HG03064 (cell line): Measurements from ENCODE around the gene GABRB1.
"Not testable (repeated sequence)": the region's sequence is repeated elsewhere in the genome, so short reads cannot be mapped to it uniquely, and the experiment has no call there.

ENCODE experiments used
- ATAC-seq: cut with Tn5 transposase; IDR thresholded peaks from one replicate; pipeline ENCODE4 v1.9.1; 2021; ENCODE audit warnings: low read depth; ENCODE audit not compliant: unreplicated experiment

Gene GABRB1

DNA sequence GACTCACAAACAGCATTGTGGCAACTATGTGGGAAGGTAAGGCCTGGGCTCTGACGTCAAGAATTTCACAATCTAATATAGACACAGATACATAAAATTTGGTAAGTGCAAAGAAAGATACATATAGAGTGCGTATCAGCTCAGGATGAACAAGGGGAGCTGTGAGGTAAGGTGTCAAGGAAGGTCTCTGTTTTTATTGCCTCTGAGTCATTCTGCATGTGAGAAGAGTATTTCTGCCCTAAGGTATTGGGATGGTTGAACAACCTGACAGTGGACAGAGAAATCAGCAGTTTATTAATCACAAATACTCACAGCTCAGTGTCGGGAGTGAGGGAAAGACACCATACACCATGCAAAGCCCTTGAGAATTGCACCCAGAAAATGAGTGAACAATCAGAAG, 342.3 kb downstream of the GABRB1 start:
- ATAC-seq, result no peak

DNA sequence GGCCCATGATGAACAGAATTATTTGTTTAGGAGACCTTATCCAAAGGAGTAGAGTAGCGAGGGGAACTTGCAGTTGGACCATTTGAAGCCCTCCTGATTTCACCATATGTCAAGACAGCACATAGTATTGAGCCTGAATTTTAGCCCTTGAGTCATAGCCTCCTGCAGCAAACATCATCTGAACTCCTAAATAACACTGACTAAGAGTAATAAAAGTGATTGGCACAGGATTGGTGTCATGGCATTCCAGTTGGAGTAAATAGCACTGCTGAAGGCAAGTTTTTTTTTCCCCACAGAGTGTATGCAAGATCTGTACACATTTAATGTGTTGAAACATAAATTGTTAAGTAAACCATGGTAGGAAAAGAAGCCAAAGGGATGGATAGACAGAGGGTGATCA, 343.1 kb downstream of the GABRB1 start:
- no peak for ATAC-seq

DNA sequence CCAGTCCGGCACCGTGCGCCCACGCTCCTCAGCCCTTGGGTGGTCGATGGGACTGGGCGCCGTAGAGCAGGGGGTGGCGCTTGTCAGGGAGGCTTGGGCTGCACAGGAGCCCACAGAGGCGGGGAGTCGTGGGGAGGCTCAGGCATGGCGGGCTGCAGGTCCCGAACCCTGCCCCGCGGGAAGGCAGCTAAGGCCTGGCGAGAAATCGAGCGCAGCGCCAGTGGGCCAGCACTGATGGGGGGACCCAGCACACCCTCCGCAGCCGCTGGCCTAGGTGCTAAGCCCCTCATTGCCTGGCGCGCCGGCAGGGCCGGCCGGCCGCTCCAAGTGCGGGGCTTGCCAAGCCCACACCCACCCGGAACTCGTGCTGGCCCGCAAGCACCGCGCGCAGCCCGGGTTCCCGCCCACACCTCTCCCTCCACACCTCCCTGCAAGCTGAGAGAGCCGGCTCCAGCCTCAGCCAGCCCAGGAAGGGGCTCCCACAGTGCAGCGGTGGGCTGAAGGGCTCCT, 346.7 kb downstream of the GABRB1 start:
- ATAC-seq, result not testable (repeated sequence)

DNA sequence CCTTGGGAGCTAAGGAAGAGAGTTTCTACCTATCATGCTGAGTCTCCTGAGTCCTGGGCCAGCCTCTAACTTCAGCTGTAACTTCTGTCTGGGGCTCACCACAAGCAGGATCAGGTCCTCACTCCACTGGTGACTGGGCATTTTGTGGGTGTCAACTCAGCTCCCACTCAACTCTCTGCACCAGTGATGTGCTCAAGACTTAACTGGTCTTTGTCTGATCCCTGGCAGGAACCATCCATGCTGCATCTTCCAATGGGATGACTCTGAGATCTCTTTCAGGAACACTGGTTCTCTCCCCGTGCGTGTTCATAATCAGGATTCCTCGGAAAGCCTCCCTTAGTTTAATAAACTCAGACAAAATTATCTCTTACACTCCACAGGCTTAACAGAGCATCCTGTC, 349.8 kb downstream of the GABRB1 start:
- no peak for ATAC-seq

DNA sequence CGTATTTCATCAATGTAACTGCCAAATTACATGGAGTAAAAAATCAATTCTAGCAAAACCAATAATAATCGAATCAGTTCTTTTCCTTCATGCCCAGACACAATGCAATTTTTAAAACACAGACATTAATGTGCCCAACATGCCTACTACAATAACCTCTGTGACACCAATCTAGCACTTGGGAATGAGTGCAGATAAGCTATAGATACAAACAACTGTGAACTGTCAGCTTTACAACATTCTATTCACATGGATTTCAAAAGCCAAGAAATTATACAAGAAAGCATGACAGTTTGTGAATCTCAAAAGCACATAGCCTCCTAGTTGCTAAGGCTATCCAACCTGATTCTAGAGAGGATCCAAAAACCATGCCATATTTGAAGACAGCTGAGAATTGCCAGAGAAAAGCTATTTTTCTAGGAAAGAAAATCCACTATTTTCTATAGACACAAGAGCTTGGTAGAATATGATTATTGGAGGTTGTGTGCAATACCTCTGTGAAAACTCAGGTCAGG, 351.5 kb downstream of the GABRB1 start:
- no peak for ATAC-seq

DNA sequence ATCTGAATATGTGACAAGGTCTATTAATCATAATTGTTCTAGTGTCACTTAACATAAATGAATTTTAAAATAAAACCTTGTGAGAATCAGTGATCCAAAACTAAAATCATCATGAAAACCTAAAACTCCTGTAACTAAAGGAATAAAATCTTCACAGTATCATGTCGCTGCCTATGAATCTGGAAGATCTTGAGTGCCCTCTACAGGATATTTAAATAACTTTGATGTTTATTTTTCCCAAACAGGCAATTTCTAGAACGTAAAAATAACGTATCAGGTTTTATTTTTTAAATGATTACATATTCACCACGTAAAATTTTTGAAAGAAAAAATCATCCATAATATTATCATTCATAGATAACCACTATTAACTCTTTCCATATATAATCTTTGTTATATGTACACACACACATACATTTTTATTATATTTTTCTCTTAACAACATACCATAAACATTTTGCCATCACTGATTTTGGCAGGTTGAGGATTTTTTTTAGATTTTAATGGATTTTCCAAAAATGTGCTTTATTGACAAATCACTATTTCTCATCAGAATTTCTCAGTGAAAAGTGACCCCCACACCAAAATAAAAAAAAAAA, 352.6 kb downstream of the GABRB1 start:
- no peak for ATAC-seq

DNA sequence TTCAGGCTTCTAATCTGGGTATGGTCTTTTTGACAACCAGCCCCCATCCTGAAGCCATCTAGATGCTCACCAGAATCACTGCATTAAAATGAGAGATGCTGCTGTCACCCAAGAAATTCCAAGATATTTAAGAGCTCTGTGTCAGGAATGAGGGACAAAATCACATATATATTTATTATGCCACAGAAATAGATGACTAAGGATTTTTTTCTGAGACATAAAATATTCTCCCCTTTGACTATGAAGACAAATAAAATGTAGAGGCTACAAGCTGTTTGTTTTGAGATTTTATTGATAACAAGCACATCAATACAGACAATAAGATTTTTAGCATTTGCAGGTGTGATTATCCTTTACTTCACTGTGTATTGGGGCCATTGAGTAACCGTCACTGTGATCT, 354.8 kb downstream of the GABRB1 start:
- ATAC-seq, result no peak

DNA sequence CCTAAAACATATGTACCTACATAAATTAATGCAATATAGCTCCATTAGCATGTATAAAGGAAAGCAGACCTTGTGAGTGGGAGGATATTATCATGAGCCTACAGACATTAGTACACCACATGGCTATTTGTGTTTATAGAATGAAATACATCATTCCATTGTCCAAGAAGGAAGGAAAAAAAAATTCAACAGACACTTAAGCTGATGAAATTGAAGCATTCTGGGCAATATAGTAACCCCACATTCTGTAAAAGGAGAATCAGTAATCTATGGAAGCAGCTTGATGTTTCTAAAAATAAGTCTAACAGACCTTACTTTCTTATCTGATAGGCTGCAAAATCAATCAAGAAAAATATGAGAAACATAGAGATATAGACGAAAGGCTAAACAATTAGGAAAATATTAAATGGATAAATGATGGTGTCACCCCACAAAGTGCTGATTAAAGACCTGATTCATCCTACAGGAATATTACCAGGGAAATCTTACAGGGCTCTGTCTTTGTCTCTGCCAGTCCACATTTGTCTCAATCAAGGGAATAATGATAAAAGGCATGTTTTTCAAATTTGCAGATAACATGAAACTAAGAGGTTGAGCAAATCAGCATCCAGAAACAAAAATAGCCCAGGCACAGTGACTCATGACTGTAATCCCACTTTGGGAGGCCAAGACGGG, 355.3 kb downstream of the GABRB1 start:
- no peak for ATAC-seq

DNA sequence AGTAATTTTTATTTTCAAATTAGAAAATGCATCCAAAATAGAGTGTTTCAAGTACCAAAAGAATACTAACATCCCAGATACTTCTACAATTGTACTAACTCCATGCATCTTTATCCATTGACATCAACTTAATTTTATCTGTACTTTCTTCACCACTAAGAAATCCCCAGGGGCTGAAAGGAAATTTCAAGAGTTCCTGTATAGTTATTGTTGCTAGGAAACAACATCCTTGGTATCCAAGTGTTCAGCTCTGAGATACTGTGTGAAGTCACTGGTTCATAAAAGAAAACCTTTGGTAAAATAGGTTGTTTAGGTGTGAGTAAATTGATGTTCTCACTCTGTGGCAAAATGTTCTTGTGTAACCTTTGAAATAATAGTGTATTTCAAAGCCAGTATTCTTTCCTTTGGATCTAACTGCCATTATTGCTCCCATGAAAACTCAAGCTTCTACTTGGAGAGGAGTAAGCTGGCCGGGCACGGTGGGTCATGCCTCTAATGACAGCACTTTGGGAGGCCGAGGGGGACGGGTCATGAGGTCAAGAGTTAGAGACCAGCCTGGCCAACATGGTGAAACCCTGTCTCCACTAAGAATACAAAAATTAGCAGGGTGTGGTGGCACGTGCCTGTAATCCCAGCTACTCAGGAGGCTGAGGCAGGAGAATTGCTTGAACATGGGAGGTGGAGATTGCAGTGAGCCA, 359.2 kb downstream of the GABRB1 start:
- ATAC-seq, result no peak

DNA sequence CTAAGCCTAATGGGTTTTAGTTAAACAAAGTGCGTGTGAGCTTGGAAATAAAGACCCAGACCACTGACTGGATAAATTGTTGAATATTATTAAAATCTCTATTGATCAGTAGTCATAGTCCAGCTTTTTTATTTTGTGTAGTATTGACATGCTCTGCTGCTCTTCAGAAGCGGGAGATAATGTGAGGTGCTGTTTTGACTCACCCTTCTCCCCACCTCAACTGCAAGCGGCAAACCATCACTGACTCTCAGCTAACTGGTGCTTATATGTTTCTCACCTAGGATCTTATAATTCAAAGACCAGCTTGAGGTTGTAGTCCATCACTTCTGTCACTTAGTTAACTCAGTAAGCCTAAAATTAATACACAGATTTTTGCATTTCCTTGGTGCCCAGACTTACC, 359.9 kb downstream of the GABRB1 start:
- no peak for ATAC-seq

DNA sequence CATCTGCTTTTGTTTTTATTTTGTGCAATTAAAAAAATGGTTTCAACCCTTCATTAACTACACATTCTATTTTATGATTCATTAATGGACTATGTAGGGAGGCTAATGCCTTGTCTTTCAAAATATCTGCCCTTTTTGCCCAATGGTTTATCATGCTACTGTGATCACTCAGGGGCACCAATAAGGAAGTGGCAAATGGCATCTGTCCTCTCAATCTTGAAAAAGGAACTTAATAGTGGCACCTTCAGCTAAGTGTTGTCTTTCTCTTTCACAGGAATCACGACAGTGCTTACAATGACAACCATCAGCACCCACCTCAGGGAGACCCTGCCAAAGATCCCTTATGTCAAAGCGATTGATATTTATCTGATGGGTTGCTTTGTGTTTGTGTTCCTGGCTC, 375.0 kb downstream of the GABRB1 start:
- ATAC-seq, result no peak

DNA sequence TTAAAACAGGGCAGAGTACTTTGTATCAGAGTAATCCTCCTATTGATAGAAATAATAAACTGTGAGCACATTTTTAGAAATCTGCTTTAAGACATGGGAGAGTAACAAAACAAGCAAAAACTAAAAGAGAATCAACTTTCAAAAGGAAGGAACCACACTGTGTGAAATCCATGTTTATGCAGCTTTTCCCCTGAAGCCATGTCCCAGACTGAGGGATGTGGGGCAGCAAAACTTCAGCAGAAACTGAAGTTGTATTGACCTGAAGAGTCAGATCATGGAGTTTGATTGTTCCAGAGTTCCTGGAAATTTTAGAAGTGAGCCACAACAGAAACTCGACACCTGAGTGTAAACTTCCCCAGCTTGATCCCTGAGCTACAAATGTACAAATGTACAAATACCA, 378.9 kb downstream of the GABRB1 start:
- no peak for ATAC-seq

DNA sequence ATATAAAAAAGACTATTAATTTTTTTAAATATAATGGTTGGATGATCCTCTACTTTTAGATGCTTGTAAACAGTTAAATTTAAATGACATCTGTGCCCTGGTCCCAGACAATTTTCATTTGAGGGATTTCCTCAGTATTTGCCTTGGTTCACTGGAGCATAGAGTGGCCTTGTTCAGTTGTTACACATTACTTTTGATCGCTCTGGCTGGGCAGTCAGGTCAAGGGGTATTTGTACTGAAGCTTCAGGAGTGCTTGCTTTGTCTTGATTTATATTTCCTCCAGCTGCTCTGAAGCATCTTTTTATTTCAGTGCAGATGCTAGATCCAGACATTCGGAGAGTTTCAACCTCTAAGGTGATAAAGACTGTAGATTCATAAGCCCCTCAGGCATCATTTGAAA, 382.2 kb downstream of the GABRB1 start:
- ATAC-seq, result no peak

DNA sequence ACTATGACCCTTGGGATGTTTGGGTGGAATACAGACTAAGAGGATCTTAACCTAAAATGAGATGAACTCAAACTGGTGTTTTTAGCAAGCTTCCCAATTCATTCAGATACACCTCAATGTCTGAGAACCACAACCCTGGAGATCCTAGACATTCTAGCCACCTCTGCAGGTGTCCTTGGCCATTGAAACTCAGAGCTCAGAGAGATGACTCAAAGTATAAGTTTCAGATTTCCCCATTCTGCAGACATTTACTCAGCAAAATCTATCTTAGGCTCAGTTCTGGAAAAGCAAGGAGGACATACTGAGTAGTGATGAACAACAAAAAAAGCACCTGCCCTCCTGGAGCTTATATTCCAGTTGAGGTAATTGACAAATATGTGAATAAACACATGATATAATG, 384.4 kb downstream of the GABRB1 start:
- ATAC-seq, result no peak

DNA sequence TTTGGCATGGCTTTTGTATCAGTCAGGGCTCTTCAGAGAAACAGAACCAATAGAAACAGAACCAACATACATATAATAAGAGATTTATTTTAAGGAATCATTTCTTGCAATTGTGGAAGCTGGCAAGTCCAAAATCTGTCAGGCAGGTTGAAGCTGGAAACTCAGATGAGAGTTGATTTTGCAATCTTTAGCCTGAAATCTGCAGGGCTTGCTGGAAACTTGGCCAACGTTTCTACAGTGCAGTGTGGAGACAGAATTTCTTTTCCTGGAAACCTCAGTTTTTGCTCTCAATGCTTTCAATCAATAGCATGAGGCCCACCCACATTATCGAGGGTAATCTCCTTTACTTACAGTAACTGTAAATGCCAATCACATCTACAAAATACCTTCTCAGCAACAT, 386.8 kb downstream of the GABRB1 start:
- ATAC-seq, result no peak

DNA sequence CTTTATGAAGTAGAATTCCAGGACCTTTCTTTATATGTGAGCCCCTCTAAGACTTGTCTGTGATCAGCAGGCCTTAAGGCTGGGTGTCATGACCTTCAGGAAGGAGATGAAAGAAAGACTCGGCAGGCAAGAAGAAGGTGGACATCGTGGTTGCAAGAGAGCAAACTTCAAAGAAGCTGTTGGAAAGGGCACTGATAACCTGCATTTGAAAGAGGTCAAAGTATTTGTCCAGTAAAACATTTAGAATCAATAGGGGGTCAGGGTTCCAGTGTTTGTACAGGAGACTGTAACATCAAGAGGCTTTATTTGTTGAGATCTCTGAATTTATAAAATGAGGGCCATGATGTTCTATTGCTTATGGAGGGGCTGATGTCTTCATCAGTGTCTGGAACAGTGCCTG, 387.9 kb downstream of the GABRB1 start:
- ATAC-seq, result no peak

DNA sequence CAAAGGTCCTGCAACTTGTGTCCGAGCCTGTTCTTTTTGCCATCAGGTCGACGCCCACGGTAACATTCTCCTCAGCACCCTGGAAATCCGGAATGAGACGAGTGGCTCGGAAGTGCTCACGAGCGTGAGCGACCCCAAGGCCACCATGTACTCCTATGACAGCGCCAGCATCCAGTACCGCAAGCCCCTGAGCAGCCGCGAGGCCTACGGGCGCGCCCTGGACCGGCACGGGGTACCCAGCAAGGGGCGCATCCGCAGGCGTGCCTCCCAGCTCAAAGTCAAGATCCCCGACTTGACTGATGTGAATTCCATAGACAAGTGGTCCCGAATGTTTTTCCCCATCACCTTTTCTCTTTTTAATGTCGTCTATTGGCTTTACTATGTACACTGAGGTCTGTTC, 394.3 kb downstream of the GABRB1 start:
- ATAC-seq, result no peak

DNA sequence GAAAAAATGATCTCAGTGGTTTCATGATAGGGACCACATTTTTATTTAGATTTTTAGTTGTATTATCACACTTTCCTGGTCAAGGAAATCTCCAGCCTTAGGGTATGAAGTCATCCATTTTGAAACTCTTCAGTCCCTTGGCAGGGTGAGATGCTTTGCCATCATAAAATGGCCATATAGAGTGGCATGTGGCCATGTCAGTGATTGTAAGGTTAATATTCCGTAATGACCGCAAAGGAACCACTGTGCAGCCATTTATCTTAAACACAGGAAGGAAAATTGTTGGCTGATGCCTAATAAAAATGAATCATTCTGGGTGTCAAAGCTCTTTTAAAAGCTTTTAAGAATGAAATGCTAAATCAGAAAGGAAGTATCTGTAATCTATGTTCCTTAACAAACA, 396.6 kb downstream of the GABRB1 start:
- no peak for ATAC-seq

DNA sequence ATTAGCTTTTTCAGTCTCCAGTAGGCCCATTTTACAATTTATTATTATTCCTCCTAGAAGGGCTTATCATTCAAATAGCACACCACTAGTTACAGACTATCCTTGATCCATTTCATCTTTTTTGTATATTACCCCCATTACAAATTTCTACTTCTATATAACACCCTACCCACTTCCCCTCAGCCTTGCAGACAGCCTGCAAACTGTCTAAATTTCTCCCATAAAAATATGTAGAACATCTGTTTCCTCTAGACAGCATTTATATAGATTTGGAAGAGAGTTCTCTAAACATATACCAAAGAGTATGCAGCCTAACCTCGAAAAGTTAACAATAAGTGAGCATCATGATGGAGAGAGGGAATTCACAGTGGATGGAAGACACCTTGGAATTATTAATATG, 401.4 kb downstream of the GABRB1 start:
- ATAC-seq, result no peak

DNA sequence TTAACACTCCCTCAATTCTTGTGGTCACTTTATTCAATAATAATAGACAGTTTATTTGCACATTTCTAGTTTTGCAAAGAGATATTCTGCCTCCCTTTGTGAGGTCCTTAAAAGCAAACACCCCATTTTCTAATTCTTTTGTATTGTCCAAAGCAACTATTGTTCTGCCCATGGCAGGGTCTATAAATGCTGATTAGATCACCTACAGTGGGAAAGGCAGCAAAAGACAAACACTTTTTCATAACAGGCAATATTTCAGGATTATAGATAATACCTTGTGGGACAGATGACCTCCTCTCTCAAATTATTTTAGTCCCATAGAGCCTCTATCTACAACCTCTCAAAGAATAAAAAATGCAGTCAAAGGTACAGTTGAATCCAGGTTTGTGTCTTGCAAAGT, 403.6 kb downstream of the GABRB1 start:
- ATAC-seq, result no peak

DNA sequence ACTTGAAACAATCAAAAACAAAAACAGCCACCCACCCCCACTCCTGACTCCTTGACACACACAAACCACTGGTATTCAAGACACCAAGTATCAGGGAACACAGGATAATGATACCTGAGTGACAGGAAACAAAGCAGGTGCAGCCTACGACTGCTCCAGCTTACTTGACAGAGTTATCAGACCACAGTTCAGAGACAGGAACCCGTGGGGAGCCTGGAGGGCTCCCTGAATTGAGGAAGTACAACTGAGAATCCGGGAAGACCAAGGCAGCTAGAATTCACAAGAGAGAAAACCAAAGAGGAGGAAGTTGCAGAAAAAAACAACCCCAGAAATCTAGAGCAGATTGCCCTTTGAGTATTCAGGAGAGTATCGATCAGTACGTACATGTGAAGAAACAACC, 411.6 kb downstream of the GABRB1 start:
- ATAC-seq, result peak; percentile 73

DNA sequence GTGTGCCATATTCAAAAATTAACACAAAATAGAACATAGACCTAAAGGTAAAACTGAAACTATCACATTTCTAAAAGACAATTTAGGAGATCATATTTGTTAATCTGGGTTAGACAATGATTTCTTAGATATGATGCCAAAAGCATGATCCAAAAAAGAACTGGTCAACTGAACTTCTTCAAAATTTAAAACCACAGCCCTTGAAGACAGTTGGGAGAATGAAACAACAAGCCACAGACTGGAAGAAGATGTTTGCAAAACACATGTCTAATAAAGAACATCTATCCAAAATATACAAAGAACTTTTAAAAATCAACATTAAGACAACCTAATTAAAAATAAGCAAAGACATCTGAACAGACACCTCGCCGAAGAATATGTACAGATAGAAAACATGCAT, 412.7 kb downstream of the GABRB1 start:
- ATAC-seq, result no peak
